NT2/D1 (cell line): ENCODE data around the gene ULK4.

Source experiments
- SUZ12 ChIP-seq: IDR thresholded peaks from 2 replicates; pipeline ENCODE4 v1.6.1; 2011; ENCODE audit not compliant: insufficient read length, insufficient read depth; ENCODE audit errors: extremely low read depth
- ZNF274 ChIP-seq: IDR thresholded peaks from 2 replicates; pipeline ENCODE4 v1.6.1; 2011; ENCODE audit warnings: mild to moderate bottlenecking, low read depth, low read length

DNA sequence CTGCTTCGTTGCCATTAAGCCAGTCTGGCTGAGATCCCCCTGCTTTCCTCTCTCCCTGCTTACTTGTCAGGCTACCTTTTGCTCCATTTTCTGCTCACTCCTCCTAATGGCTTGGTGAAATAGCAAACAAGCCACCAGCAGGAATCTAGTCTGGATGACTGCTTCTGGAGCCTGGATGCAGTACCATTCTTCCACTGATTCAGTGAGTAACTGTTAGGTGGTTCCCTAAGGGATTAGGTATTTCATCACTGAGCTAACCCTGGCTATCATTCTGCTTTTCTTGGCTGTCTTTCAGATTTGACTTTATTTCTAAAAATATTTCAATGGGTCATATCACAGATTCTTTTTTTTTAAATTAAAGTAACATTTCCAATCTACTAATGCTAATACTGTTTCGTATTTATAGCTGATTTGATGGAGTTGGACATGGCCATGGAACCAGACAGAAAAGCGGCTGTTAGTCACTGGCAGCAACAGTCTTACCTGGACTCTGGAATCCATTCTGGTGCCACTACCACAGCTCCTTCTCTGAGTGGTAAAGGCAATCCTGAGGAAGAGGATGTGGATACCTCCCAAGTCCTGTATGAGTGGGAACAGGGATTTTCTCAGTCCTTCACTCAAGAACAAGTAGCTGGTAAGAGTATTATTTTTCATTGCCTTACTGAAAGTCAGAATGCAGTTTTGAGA, 737.6 kb downstream of the ULK4 start:
- TF ChIP-seq ZNF274 = no peak
- no peak for TF ChIP-seq SUZ12
